ENCODE results near the gene SPRYD7.

The SPRYD7 gene

DNA sequence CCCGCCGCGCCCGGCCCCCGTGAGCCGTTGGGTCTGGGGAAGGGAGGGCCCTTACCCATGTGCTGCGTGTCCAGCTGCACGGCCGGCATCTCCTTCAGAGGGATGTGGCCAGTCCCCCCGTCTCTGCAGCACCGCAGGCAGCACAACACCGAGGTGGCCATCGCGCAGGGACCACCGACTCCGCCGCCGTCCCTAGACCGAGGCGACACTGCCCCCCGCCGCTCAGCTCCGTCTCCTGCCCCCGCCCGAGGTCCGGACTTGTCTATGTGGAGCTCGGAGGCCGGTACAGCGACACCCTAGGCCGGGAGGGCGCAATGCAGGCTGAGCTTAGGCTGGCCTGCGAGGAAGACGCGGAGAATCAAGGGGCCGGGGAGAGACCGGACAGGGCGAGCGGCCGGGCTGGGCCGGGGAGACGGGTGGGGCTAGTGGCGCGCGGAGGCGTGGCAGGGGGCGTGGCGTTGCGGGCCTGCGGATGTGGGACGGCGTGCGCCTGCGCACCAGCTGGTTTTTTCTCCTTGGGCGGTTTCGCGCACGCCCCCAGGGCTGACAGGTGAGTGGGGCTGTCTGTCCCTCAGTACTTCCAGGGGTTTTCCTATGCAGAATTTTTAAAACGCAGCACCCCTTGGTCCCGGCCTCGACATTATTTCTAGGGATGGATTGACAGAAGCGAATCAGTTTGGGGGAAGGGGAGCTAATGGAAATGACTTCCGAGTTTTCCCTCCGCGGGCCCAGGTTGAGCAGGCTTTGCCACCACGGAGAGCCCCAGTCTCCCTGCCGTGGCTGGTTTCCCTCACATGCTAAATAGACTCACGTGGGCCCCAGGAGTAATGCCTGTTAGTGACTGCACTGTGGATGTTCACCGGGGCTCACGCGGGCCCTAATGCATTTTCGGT, at the start of gene SPRYD7 (continued):
- no peak for TF ChIP-seq ZSCAN18 (tag by site-specific recombination; IDR thresholded peaks at IDR 0.05)
- no peak for TF ChIP-seq ZSCAN16 (tag by site-specific recombination; IDR thresholded peaks at IDR 0.05)
- TF ChIP-seq ZNF416 (tag by site-specific recombination; IDR thresholded peaks at IDR 0.05) = no peak
- no peak for TF ChIP-seq ZNF354C (tag by site-specific recombination; IDR thresholded peaks at IDR 0.05; ENCODE audit: borderline replicate concordance, low read depth)
- peak; percentile 30 for TF ChIP-seq ZNF10 (tag by site-specific recombination; IDR thresholded peaks at IDR 0.05)
- peak; percentile 66; the same call in 1 of the 2 replicates for TF ChIP-seq ZNF76 (tag by site-specific recombination; IDR thresholded peaks at IDR 0.05; ENCODE audit: borderline replicate concordance, low read depth)
- peak; percentile 59 for TF ChIP-seq ZNF341 (tag by site-specific recombination; IDR thresholded peaks at IDR 0.05; ENCODE audit: low read depth)
- TF ChIP-seq ZNF544 (tag by site-specific recombination; IDR thresholded peaks at IDR 0.05) = no peak
- TF ChIP-seq ZNF473 (tag by site-specific recombination; IDR thresholded peaks at IDR 0.05) = no peak
- TF ChIP-seq ZNF747 (tag by site-specific recombination; IDR thresholded peaks at IDR 0.05) = no peak
- no peak for TF ChIP-seq ZNF112 (tag by site-specific recombination; IDR thresholded peaks at IDR 0.05)
- TF ChIP-seq ZBTB8A (tag by site-specific recombination; IDR thresholded peaks at IDR 0.05) = peak; percentile 42; the same call in 1 of the 2 replicates
- peak; percentile 83 for TF ChIP-seq ZBTB26 (tag by site-specific recombination; optimal IDR thresholded peaks at IDR 0.05)
- TF ChIP-seq ZFP3 (tag by site-specific recombination; IDR thresholded peaks at IDR 0.05; ENCODE audit: low read depth) = no peak
- TF ChIP-seq ZNF785 (tag by site-specific recombination; IDR thresholded peaks at IDR 0.05) = no peak
- no peak for TF ChIP-seq ZNF214 (tag by site-specific recombination; IDR thresholded peaks at IDR 0.05; ENCODE audit: borderline replicate concordance)
- peak; percentile 97 for TF ChIP-seq GLIS2 (tag by site-specific recombination; IDR thresholded peaks at IDR 0.05)
- TF ChIP-seq GLI2 (tag by site-specific recombination; IDR thresholded peaks at IDR 0.05; ENCODE audit: borderline replicate concordance, low read depth) = no peak
- peak; percentile 85 for TF ChIP-seq SP7 (tag by site-specific recombination; IDR thresholded peaks at IDR 0.05)
- peak; percentile 81 for TF ChIP-seq GLIS1 (tag by site-specific recombination; IDR thresholded peaks at IDR 0.05)
- no peak for TF ChIP-seq GFI1B (tag by site-specific recombination; IDR thresholded peaks at IDR 0.05)
- peak; percentile 97 for TF ChIP-seq ZBTB48 (tag by site-specific recombination; IDR thresholded peaks at IDR 0.05)
- 0 out of 2 replicates have a peak, but pooled peaks have one; percentile 53 for TF ChIP-seq ZNF843 (tag by site-specific recombination; IDR thresholded peaks at IDR 0.05)
- TF ChIP-seq ZFP69B (tag by site-specific recombination; IDR thresholded peaks at IDR 0.05) = peak; percentile 73
- TF ChIP-seq SP2 (tag by site-specific recombination; IDR thresholded peaks at IDR 0.05) = peak; percentile 78
- TF ChIP-seq, protein P1, sequence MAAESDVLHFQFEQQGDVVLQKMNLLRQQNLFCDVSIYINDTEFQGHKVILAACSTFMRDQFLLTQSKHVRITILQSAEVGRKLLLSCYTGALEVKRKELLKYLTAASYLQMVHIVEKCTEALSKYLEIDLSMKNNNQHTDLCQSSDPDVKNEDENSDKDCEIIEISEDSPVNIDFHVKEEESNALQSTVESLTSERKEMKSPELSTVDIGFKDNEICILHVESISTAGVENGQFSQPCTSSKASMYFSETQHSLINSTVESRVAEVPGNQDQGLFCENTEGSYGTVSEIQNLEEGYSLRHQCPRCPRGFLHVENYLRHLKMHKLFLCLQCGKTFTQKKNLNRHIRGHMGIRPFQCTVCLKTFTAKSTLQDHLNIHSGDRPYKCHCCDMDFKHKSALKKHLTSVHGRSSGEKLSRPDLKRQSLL (tag by site-specific recombination; IDR thresholded peaks at IDR 0.05) = peak; percentile 59
- TF ChIP-seq, protein P2, sequence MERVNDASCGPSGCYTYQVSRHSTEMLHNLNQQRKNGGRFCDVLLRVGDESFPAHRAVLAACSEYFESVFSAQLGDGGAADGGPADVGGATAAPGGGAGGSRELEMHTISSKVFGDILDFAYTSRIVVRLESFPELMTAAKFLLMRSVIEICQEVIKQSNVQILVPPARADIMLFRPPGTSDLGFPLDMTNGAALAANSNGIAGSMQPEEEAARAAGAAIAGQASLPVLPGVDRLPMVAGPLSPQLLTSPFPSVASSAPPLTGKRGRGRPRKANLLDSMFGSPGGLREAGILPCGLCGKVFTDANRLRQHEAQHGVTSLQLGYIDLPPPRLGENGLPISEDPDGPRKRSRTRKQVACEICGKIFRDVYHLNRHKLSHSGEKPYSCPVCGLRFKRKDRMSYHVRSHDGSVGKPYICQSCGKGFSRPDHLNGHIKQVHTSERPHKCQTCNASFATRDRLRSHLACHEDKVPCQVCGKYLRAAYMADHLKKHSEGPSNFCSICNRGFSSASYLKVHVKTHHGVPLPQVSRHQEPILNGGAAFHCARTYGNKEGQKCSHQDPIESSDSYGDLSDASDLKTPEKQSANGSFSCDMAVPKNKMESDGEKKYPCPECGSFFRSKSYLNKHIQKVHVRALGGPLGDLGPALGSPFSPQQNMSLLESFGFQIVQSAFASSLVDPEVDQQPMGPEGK (tag by site-specific recombination; IDR thresholded peaks at IDR 0.05) = peak; percentile 97
- TF ChIP-seq ZNF530 (tag by site-specific recombination; IDR thresholded peaks at IDR 0.05; ENCODE audit: low read depth) = no peak
- TF ChIP-seq REPIN1 (tag by site-specific recombination; IDR thresholded peaks at IDR 0.05; ENCODE audit: low read depth) = no peak
- TF ChIP-seq, protein P3, sequence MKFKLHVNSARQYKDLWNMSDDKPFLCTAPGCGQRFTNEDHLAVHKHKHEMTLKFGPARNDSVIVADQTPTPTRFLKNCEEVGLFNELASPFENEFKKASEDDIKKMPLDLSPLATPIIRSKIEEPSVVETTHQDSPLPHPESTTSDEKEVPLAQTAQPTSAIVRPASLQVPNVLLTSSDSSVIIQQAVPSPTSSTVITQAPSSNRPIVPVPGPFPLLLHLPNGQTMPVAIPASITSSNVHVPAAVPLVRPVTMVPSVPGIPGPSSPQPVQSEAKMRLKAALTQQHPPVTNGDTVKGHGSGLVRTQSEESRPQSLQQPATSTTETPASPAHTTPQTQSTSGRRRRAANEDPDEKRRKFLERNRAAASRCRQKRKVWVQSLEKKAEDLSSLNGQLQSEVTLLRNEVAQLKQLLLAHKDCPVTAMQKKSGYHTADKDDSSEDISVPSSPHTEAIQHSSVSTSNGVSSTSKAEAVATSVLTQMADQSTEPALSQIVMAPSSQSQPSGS (tag by site-specific recombination; IDR thresholded peaks at IDR 0.05; ENCODE audit: low read depth) = no peak
- TF ChIP-seq ZBTB21 (tag by site-specific recombination; IDR thresholded peaks at IDR 0.05) = peak; percentile 40; the same call in 1 of the 2 replicates
- TF ChIP-seq ZNF521 (tag by site-specific recombination; IDR thresholded peaks at IDR 0.05) = no peak
